ENCODE data around the gene LRRC51. TPM values are rescaled to one million over a fixed set of nuclear protein-coding genes. Genes with fewer than 3 reads are reported as not detected.
"Not testable (repeated sequence)": the region's sequence is repeated elsewhere in the genome, so short reads cannot be mapped to it uniquely, and the experiment has no call there.

Gene LRRC51
- total RNA-seq, 1 experiment from 2014 or later: 19.6 TPM

- no peak overlapping the region for H2AFZ ChIP-seq
- ChIA-PET CTCF (no interaction called here), POLR2A (ENCODE audit: unreplicated experiment) (interaction anchor here (0.7 kb wide), 1 partner anchor 31 kb away, joined by 3 read pairs; no protein-coding TSS in a partner anchor)
- intact Hi-C loops (cut with micrococcal nuclease; ENCODE audit: unreplicated experiment): no loop called here
- H3K9me2 ChIP-seq (ENCODE audit: insufficient read depth): 0 out of 2 replicates have a peak, but pooled peaks cover 1% of the 10 kb centered on the region
- H3K79me2 ChIP-seq (ENCODE audit: low read depth): no peaks in the 10 kb centered on the region
- peaks cover 8% of the 10 kb centered on the region; the same call in 1 of the 2 replicates for H3K4me1 ChIP-seq (replicated peaks; ENCODE audit: insufficient read depth)
- TF ChIP-seq EZH2 (IDR thresholded peaks at IDR 0.05; ENCODE audit: low read depth): no peak
- TF ChIP-seq CTCF (conservative IDR thresholded peaks at IDR 0.05): no peak
- DNase-seq: no peak
- no peak overlapping the region for H3K4me2 ChIP-seq
- BruUV-seq (replicated peaks): no TSS peak
- no peak overlapping the region for H3K27ac ChIP-seq
- no peaks in the 10 kb centered on the region for H3K36me3 ChIP-seq (ENCODE audit: low read depth)
- 0 out of 2 replicates have a peak, but pooled peaks cover 3% of the 10 kb centered on the region for H3F3A ChIP-seq (ENCODE audit: insufficient read depth, low read depth)
- 0 out of 2 replicates have a peak, but pooled peaks cover 5% of the 10 kb centered on the region for H3K27me3 ChIP-seq (ENCODE audit: insufficient read depth, low read depth)
- H3K4me3 ChIP-seq: no peak overlapping the region
- H3K9me3 ChIP-seq (ENCODE audit: insufficient read depth, low read depth): no peaks in the 10 kb centered on the region
- H4K20me1 ChIP-seq (ENCODE audit: insufficient read depth): no peaks in the 10 kb centered on the region
These were observed 45.3 kb downstream of the LRRC51 start for GRCh38 chr11:72125956-72126355.

- CTCF ChIA-PET: no interaction called here
- BruUV-seq (replicated peaks): no TSS peak
- H3F3A ChIP-seq (ENCODE audit: insufficient read depth, low read depth): 0 out of 2 replicates have a peak, but pooled peaks cover 3% of the 10 kb centered on the region
These were observed 47.3 kb downstream of the LRRC51 start for GRCh38 chr11:72127923-72128322.

GRCh38 chr11:72129381-72129780, 48.7 kb downstream of the LRRC51 start:
- no peaks in the 10 kb centered on the region for H3K79me2 ChIP-seq (ENCODE audit: low read depth)
- H3K36me3 ChIP-seq (ENCODE audit: low read depth): no peaks in the 10 kb centered on the region
- POLR2A ChIA-PET (ENCODE audit: unreplicated experiment): interaction anchor here (0.7 kb wide), 1 partner anchor 192 kb away, joined by 4 read pairs; no protein-coding TSS in a partner anchor
- DNase-seq: no peak
- no peak for TF ChIP-seq EZH2 (IDR thresholded peaks at IDR 0.05; ENCODE audit: low read depth)
- H3F3A ChIP-seq (ENCODE audit: insufficient read depth, low read depth): 0 out of 2 replicates have a peak, but pooled peaks cover 3% of the 10 kb centered on the region
- no peak overlapping the region for H3K4me3 ChIP-seq
- no peak overlapping the region for H3K27ac ChIP-seq
- H4K20me1 ChIP-seq (ENCODE audit: insufficient read depth): no peaks in the 10 kb centered on the region
- no peaks in the 10 kb centered on the region for H3K9me2 ChIP-seq (ENCODE audit: insufficient read depth)
- intact Hi-C loops (cut with micrococcal nuclease; ENCODE audit: unreplicated experiment): no loop called here
- 0 out of 2 replicates have a peak, but pooled peaks cover 5% of the 10 kb centered on the region for H3K27me3 ChIP-seq (ENCODE audit: insufficient read depth, low read depth)
- no peak overlapping the region for H2AFZ ChIP-seq
- peaks cover 8% of the 10 kb centered on the region; the same call in 1 of the 2 replicates for H3K4me1 ChIP-seq (replicated peaks; ENCODE audit: insufficient read depth)
- H3K9me3 ChIP-seq (ENCODE audit: insufficient read depth, low read depth): no peaks in the 10 kb centered on the region
- CTCF ChIA-PET: no interaction called here
- BruUV-seq (replicated peaks): no TSS peak
- no peak overlapping the region for H3K4me2 ChIP-seq

More at GRCh38 chr11:72127923-72128322, 47.3 kb downstream of the LRRC51 start:
- Histone ChIP-seq H3K36me3 (ENCODE audit: low read depth) (no peaks in the 10 kb centered on the region), H3K4me3 (no peak overlapping the region), H2AFZ (no peak overlapping the region), H3K79me2 (ENCODE audit: low read depth) (no peaks in the 10 kb centered on the region), H3K4me1 (replicated peaks; ENCODE audit: insufficient read depth) (peaks cover 8% of the 10 kb centered on the region; the same call in 1 of the 2 replicates), H3K27ac (no peak overlapping the region), H4K20me1 (ENCODE audit: insufficient read depth) (no peaks in the 10 kb centered on the region), H3K9me3 (ENCODE audit: insufficient read depth, low read depth) (no peaks in the 10 kb centered on the region), H3K9me2 (ENCODE audit: insufficient read depth) (no peaks in the 10 kb centered on the region), H3K27me3 (ENCODE audit: insufficient read depth, low read depth) (0 out of 2 replicates have a peak, but pooled peaks cover 5% of the 10 kb centered on the region), H3K4me2 (no peak overlapping the region)
- DNase-seq: no peak
- no peak for TF ChIP-seq CTCF (conservative IDR thresholded peaks at IDR 0.05)
- TF ChIP-seq EZH2 (IDR thresholded peaks at IDR 0.05; ENCODE audit: low read depth): no peak
- POLR2A ChIA-PET (ENCODE audit: unreplicated experiment): no interaction called here
- intact Hi-C loops (cut with micrococcal nuclease; ENCODE audit: unreplicated experiment): no loop called here

GRCh38 chr11:72132646-72133045, 52.0 kb downstream of the LRRC51 start:
- CTCF ChIA-PET: no interaction called here
- BruUV-seq (replicated peaks): no TSS peak
- Histone ChIP-seq H3K9me3 (ENCODE audit: insufficient read depth, low read depth) (no peaks in the 10 kb centered on the region), H3K4me3 (no peak overlapping the region), H3K27me3 (ENCODE audit: insufficient read depth, low read depth) (0 out of 2 replicates have a peak, but pooled peaks cover 5% of the 10 kb centered on the region), H2AFZ (no peak overlapping the region), H3K36me3 (ENCODE audit: low read depth) (no peaks in the 10 kb centered on the region), H3K9me2 (ENCODE audit: insufficient read depth) (no peaks in the 10 kb centered on the region), H4K20me1 (ENCODE audit: insufficient read depth) (no peaks in the 10 kb centered on the region), H3F3A (ENCODE audit: insufficient read depth, low read depth) (no peaks in the 10 kb centered on the region), H3K27ac (no peak overlapping the region), H3K4me2 (no peak overlapping the region), H3K79me2 (ENCODE audit: low read depth) (no peaks in the 10 kb centered on the region), H3K4me1 (replicated peaks; ENCODE audit: insufficient read depth) (no peaks in the 10 kb centered on the region)
- TF ChIP-seq EZH2 (IDR thresholded peaks at IDR 0.05; ENCODE audit: low read depth): no peak
- no peak for TF ChIP-seq CTCF (conservative IDR thresholded peaks at IDR 0.05)
- no peak for DNase-seq
- POLR2A ChIA-PET (ENCODE audit: unreplicated experiment): no interaction called here
- intact Hi-C loops (cut with micrococcal nuclease; ENCODE audit: unreplicated experiment): no loop called here

- H4K20me1 ChIP-seq (ENCODE audit: insufficient read depth); H3K79me2 ChIP-seq (ENCODE audit: low read depth); H2AFZ ChIP-seq; H3K27ac ChIP-seq; H3K9me2 ChIP-seq (ENCODE audit: insufficient read depth); POLR2A ChIA-PET (ENCODE audit: unreplicated experiment); DNase-seq; H3K4me1 ChIP-seq (replicated peaks; ENCODE audit: insufficient read depth); intact Hi-C loops (cut with micrococcal nuclease; ENCODE audit: unreplicated experiment); H3K4me2 ChIP-seq; BruUV-seq (replicated peaks); H3F3A ChIP-seq (ENCODE audit: insufficient read depth, low read depth); H3K9me3 ChIP-seq (ENCODE audit: insufficient read depth, low read depth); H3K27me3 ChIP-seq (ENCODE audit: insufficient read depth, low read depth); CTCF ChIA-PET; H3K36me3 ChIP-seq (ENCODE audit: low read depth); H3K4me3 ChIP-seq: not testable (repeated sequence)
These were observed 54.8 kb downstream of the LRRC51 start, which contains the start of gene FOLR3 for GRCh38 chr11:72135473-72135872. FOLR3 (plus strand) TSS chr11:72135725; CDS start chr11:72135953, 228 bp downstream.

Measured in PC-9 (cell line).